SK-N-MC (cell line): ENCODE measurements around the gene DLG1.

ENCODE experiments used
- EZH2 ChIP-seq: fragments of 200-600 bp; sonication (generic); IDR thresholded peaks from one replicate; pipeline ENCODE4 v1.6.1; 2017; ENCODE audit warnings: antibody characterized with exemption
- FOXP2 ChIP-seq: optimal IDR thresholded peaks from 2 replicates; pipeline ENCODE3; 2011; ENCODE audit warnings: mild to moderate bottlenecking, moderate library complexity; ENCODE audit not compliant: insufficient read depth; ENCODE audit errors: extremely low read length, control extremely low read depth
- POLR2AphosphoS5 ChIP-seq: IDR thresholded peaks from 2 replicates; pipeline ENCODE4 v1.6.1; 2012; ENCODE audit warnings: mild to moderate bottlenecking, low read depth, low read length, borderline replicate concordance

DNA sequence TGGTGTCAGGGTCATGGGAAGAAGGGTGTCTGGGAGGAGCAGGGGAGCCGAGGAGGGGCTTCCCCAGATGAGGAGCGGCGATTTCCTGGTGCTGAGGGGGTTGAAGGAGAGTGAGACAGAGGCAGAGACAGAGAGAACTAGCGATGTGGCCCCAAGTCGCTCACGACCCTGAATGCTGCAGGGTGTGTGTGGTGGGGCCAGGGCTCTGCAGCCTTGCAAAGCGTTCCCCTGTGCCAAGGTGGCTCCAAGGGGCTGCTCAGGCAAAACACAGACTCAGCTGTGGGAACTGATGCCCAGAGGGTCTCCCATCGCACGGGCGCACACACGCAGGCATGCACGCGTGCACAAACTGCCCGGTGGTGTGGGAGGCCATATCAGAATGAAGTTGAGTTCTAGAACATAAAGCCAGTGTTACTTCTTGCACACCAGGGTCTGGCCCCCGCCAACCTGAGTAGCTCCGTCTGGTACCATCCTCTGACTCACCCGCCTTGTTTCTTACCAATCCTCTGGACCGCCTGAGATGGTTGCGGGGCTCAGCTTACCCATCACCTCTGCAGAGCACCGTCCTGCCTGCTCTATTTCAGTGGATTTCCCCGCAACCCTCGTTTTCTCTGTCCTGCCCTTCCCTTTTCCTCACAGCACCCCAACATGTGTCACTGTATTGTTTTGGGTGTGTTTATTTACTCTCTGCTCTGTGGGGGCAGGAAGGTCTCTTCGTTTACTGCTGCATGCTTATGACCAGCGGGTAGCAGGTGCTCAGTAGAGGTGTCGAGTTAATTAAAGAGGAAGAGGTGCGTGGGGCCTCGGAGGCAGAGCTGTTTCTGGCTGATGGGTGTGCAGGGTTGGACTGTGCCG is 273.3 kb downstream of the DLG1 start:
- TF ChIP-seq EZH2: no peak
- TF ChIP-seq POLR2AphosphoS5: no peak
- no peak for TF ChIP-seq FOXP2
